Heart right ventricle (tissue), 16 donors: Measurements from ENCODE around the gene NR2C2. TPM values are rescaled to one million over a fixed set of nuclear protein-coding genes. Genes with fewer than 3 reads are reported as not detected.
A peak's percentile ranks its signal among the peaks of the same experiment; 100 is the strongest.

Experiments used
- ATAC-seq, 8 donors: fragments of 200-7000 bp; cut with Tn5 transposase; one replicate each; pipeline ENCODE4 v1.9.1; 2020; ENCODE audit warnings: mild to moderate bottlenecking in 8 of 8, moderate library complexity in 8 of 8, moderate number of reproducible peaks in 1 of 8
- DNase-seq, 2 donors: peaks; one replicate each; pipeline ENCODE4 v3.0.0-alpha.2; 2020
- H3K27ac ChIP-seq, 10 donors: fragments of 200-600 bp; sonication (generic) in 2 of 10; one replicate each; pipeline versions ENCODE4 v1.5.0 to v1.8.0; 2020 to 2022; ENCODE audit warnings: mild to moderate bottlenecking in 3 of 10
- H3K27me3 ChIP-seq, 7 donors: fragments of 200-600 bp; one replicate each; pipeline ENCODE4 v1.8.0; 2021 to 2022; ENCODE audit warnings: mild to moderate bottlenecking in 2 of 7
- H3K36me3 ChIP-seq, 9 donors: fragments of 200-600 bp; sonication (generic) in 1 of 9; one replicate each; pipeline versions ENCODE4 v1.5.0 to v1.8.0; 2020 to 2022; ENCODE audit warnings: mild to moderate bottlenecking in 2 of 9
- H3K4me1 ChIP-seq, 9 donors: fragments of 200-600 bp; sonication (generic) in 1 of 9; one replicate each; pipeline versions ENCODE4 v1.5.0 to v1.8.0; 2020 to 2022; ENCODE audit warnings: mild to moderate bottlenecking in 4 of 9
- H3K4me3 ChIP-seq, 10 donors: fragments of 200-600 bp; sonication (generic) in 2 of 10; one replicate each; pipeline versions ENCODE4 v1.5.0 to v1.8.0; 2020 to 2022; ENCODE audit warnings: mild to moderate bottlenecking in 7 of 10, moderate library complexity in 2 of 10
- H3K9me3 ChIP-seq, 11 donors: fragments of 200-600 bp in 10 of 11; sonication (generic) in 2 of 11; one replicate each; pipeline versions ENCODE4 v1.5.0 to v1.8.0; 2013 to 2022; ENCODE audit warnings: mild to moderate bottlenecking in 2 of 11, control low read depth in 1 of 11, moderate library complexity in 1 of 11
- WGBS, 2 donors: extraction: QIAGEN DNeasy Blood & Tissue Kit; methylation state at CpG; one replicate each; pipeline ENCODE4 v1.1.7; 2013; ENCODE audit warnings: inconsistent platforms in 1 of 2; 5-methylcytosine and 5-hydroxymethylcytosine counted together
- intact Hi-C, 10 donors: fragments of 100-400 bp; cut with DNase I; formaldehyde crosslinking; loops; one replicate each; pipeline versions ENCODE4 v1.11.1 to v1.14.2; 2022
- polyA plus RNA-seq, 2 donors: library from polyadenylated mRNA; stranded (reverse); fragments of 200-250 nt; gene quantifications; one replicate each; pipeline ENCODE4 v1.2.3, GENCODE V29; 2013
- total RNA-seq, 10 donors: library from RNA; stranded (reverse); fragmentation: NEBNext Ultra II Directional in 3 of 10; extraction: Animal tissue kit (Norgen Biotek cat#: 25700) in 3 of 10; gene quantifications; one replicate each; pipeline versions ENCODE4 v1.2.1 to v1.2.4, GENCODE V29; 2021 to 2023
- TF ChIP-seq, protein P1 (sequence below), 9 donors: fragments of 200-600 bp; sonication (generic) in 2 of 9; IDR thresholded peaks; one replicate each; pipeline versions ENCODE4 v1.5.0 to v1.8.0; 2021 to 2022; ENCODE audit warnings: antibody characterized with exemption in 9 of 9, mild to moderate bottlenecking in 5 of 9, moderate library complexity in 1 of 9
- donor health status: Arrhythmogenic right ventricular cardiomyopathy.
- donor health status: ischemic (EF 13 %, LVEDD 7.1; RV severe dilation, severe dysfunction).
- donor health status: healthy with polysubstance abuse.
- donor health status: DM: no; HTN: yes; CAD: no.
- donor health status: DM: no; HTN: no; CAD: no.
- donor health status: ischemic (EF 25% LVEDD 6.9; RV normal size, moderate dysfunction).
- donor health status: ischemic (EF 25% LVEDD 5.7; RV mildly dilated, moderate dysfunction).
- donor health status: healthy.
- donor health status: DM: yes; HTN: yes; CAD: no.
- donor health status: Ischemic cardiomyopathy.
- donor health status: ischemic (EF 35%, LVEDD 5.7; RV mildly dilated, moderate dysfunction).
- donor health status: nonischemic (EF 11% LVEDD 7.7; RV severe dilation, severe dysfunction).
- donor health status: DM: yes; HTN: yes; CAD: no.
- donor health status: PGD.
- donor health status: ischemic (EF 29% LVEDD 5.4; RV normal size, mild dysfunction).
- donor health status: nonischemic (EF 23%, LVEDD 6.1; RV moderate dilation, normal function).

Gene NR2C2
- total and polyA plus RNA-seq, 12 donors = 6.5 to 33.8 (median 27.1) TPM

DNA sequence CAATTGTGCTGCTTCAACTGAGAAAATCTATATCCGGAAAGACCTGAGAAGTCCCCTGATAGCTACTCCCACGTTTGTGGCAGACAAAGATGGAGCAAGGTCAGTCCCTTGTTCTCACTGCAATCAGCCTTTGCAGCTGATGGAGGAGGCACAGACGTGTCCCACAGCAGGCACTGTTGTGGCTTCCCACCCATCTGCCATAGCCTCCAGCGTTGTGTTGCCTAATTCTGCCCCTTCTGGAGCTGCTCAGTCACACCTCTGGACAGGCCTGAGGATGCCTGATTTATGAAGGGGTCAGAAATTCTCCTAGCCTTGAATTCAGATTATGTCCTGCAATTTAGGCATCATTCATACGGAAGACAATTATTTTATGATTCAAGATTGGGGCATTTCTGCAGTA, 75.9 kb downstream of the NR2C2 start:
- 50 to 62% methylated on average over 5 of the region's 5 CpGs for WGBS, 2 donors
- DNase-seq = no peak
- intact Hi-C loops = no loop called here
- Histone ChIP-seq H3K36me3 (peaks cover 0 to 100% (median 56%) of the 10 kb centered on the region in 9 donors), H3K27ac (no peak overlapping the region), H3K4me3 (no peak overlapping the region), H3K4me1 (no peaks in the 10 kb centered on the region), H3K9me3 (no peaks in the 10 kb centered on the region), H3K27me3 (no peaks in the 10 kb centered on the region)
- TF ChIP-seq, protein P1, sequence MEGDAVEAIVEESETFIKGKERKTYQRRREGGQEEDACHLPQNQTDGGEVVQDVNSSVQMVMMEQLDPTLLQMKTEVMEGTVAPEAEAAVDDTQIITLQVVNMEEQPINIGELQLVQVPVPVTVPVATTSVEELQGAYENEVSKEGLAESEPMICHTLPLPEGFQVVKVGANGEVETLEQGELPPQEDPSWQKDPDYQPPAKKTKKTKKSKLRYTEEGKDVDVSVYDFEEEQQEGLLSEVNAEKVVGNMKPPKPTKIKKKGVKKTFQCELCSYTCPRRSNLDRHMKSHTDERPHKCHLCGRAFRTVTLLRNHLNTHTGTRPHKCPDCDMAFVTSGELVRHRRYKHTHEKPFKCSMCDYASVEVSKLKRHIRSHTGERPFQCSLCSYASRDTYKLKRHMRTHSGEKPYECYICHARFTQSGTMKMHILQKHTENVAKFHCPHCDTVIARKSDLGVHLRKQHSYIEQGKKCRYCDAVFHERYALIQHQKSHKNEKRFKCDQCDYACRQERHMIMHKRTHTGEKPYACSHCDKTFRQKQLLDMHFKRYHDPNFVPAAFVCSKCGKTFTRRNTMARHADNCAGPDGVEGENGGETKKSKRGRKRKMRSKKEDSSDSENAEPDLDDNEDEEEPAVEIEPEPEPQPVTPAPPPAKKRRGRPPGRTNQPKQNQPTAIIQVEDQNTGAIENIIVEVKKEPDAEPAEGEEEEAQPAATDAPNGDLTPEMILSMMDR (IDR thresholded peaks at IDR 0.05) = no peak
- ATAC-seq = peak in 2 of 8 donors; percentile 42 to 54

DNA sequence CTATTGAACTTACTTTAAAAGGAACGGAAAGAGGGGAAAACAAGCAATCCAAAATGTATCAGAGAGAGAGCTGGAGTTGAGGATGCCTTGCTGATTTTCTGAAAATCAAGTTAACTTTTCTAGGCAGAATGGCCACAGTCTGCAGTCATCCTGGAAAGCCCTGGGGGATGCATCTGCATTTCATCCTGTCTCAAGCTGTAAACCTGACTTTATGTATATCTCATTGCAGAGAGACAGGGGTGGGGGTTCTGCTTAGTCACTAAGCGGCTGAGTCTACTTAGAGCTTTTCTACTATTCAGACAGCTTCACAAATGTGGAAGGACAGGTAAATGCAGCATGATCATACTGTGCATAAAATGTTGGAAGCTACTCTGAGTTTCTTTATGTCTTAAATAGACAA, 76.3 kb downstream of the NR2C2 start:
- no peaks in the 10 kb centered on the region for H3K27me3 ChIP-seq
- TF ChIP-seq, protein P1 (IDR thresholded peaks at IDR 0.05) = no peak
- H3K4me1 ChIP-seq = no peaks in the 10 kb centered on the region
- intact Hi-C loops = no loop called here
- 97 to 98% methylated on average over 2 of the region's 2 CpGs for WGBS, 2 donors
- no peak overlapping the region for H3K4me3 ChIP-seq
- H3K36me3 ChIP-seq = peaks cover 0 to 100% (median 61%) of the 10 kb centered on the region in 9 donors
- H3K9me3 ChIP-seq = no peaks in the 10 kb centered on the region
- DNase-seq (no peak), ATAC-seq (no peak)
- no peak overlapping the region for H3K27ac ChIP-seq

GRCh38 chr3:15029625-15030024, 82.2 kb downstream of the NR2C2 start:
- Histone ChIP-seq H3K4me3 (no peak overlapping the region), H3K9me3 (no peaks in the 10 kb centered on the region), H3K27me3 (no peaks in the 10 kb centered on the region), H3K27ac (no peak overlapping the region), H3K36me3 (peaks cover 0 to 100% (median 70%) of the 10 kb centered on the region in 9 donors), H3K4me1 (no peaks in the 10 kb centered on the region)
- no peak for ATAC-seq
- TF ChIP-seq, protein P1 (IDR thresholded peaks at IDR 0.05) = no peak
- intact Hi-C loops = no loop called here
- DNase-seq = no peak

DNA sequence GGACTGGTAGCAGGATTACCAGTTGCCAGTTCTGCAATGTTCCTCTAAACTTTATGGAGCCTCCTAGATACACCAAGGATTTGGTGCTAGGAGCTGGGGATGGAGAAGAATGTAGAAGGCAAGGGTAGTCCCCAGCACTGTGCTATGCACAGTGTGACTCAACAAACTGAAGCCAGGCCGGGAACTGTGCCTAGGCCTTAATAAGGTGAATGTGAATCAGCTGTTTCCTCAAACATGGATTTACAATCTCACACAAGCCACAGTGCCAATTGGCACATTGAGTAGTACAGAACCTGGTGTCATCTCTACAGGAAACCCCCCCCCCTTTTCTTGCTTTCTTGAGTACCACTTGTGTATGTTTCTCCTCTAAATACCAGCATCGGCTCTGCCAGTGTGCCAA, 85.3 kb downstream of the NR2C2 start:
- TF ChIP-seq, protein P1 (IDR thresholded peaks at IDR 0.05) = no peak
- Histone ChIP-seq H3K9me3 (no peaks in the 10 kb centered on the region), H3K4me1 (no peaks in the 10 kb centered on the region), H3K4me3 (no peak overlapping the region), H3K27me3 (no peaks in the 10 kb centered on the region), H3K27ac (no peak overlapping the region), H3K36me3 (peaks cover 0 to 100% (median 61%) of the 10 kb centered on the region in 9 donors)
- DNase-seq (no peak), ATAC-seq (no peak)
- intact Hi-C loops = no loop called here
- WGBS, 2 donors = 90 to 95% methylated on average over 2 of the region's 2 CpGs
